Measurements from ENCODE around the gene SNED1.

The SNED1 gene

GRCh38 chr2:240997856-240998705 lies at the start of gene SNED1:
TSS of gene SNED1 (plus strand) at chr2:240998618. CDS start at chr2:240998838, 220 bp downstream.
- DNase-seq (ENCODE audit: low read depth in 2 of 2): peak in 1 of 2 experiments; percentile 12

GRCh38 chr2:240948905-240949790 lies 49.3 kb upstream of the SNED1 start:
- DNase-seq (ENCODE audit: low read depth in 2 of 2): no peak

GRCh38 chr2:240949791-240950705 lies 48.4 kb upstream of the SNED1 start:
- no peak for DNase-seq (ENCODE audit: low read depth in 2 of 2)

- DNase-seq (ENCODE audit: low read depth in 2 of 2): no peak
Measured at GRCh38 chr2:240951045-240951594, 47.3 kb upstream of the SNED1 start.

GRCh38 chr2:240952496-240953246 lies 45.7 kb upstream of the SNED1 start:
- DNase-seq (ENCODE audit: low read depth in 2 of 2): no peak

- DNase-seq (ENCODE audit: low read depth in 2 of 2): no peak
Measured at GRCh38 chr2:240953426-240954410, 44.7 kb upstream of the SNED1 start.

GRCh38 chr2:240954436-240955305 lies 43.7 kb upstream of the SNED1 start:
- DNase-seq (ENCODE audit: low read depth in 2 of 2): no peak

- DNase-seq (ENCODE audit: low read depth in 2 of 2): no peak
Measured at GRCh38 chr2:240955306-240956170, 42.9 kb upstream of the SNED1 start.

- DNase-seq (ENCODE audit: low read depth in 2 of 2): no peak
Measured at GRCh38 chr2:240956171-240956934, 42.1 kb upstream of the SNED1 start.

GRCh38 chr2:240956935-240957655 lies 41.3 kb upstream of the SNED1 start:
- DNase-seq (ENCODE audit: low read depth in 2 of 2): no peak

GRCh38 chr2:240957656-240958365 lies 40.6 kb upstream of the SNED1 start:
- DNase-seq (ENCODE audit: low read depth in 2 of 2): no peak

GRCh38 chr2:240958366-240959213 lies 39.8 kb upstream of the SNED1 start:
- DNase-seq (ENCODE audit: low read depth in 2 of 2): no peak

- no peak for DNase-seq (ENCODE audit: low read depth in 2 of 2)
Measured at GRCh38 chr2:240959214-240959940, 39.0 kb upstream of the SNED1 start.

- no peak for DNase-seq (ENCODE audit: low read depth in 2 of 2)
Measured at GRCh38 chr2:240959941-240960308, 38.5 kb upstream of the SNED1 start.

Measured in fibroblast of skin of left biceps (primary cell).